HepG2 (cell line): Measurements from ENCODE around the gene SURF2. TPM values are rescaled to one million over a fixed set of nuclear protein-coding genes. Genes with fewer than 3 reads are reported as not detected.

Experiments
- ERF ChIP-seq: IDR thresholded peaks from 2 replicates; pipeline ENCODE4 v1.6.1; 2018; ENCODE audit warnings: missing biosample characterization, missing genetic modification reagents
- FIP1L1 ChIP-seq: fragments of 200-400 bp; formaldehyde crosslinking; IDR thresholded peaks from 2 replicates; pipeline ENCODE4 v1.6.1; 2018; ENCODE audit warnings: low read depth, mild to moderate bottlenecking, low read length, moderate library complexity, borderline replicate concordance; ENCODE audit not compliant: insufficient read depth
- FOXK2 ChIP-seq: fragments of 450-650 bp; IDR thresholded peaks from 2 replicates; pipeline ENCODE4 v1.6.1; 2016
- GTF3A ChIP-seq: sonication (generic); formaldehyde crosslinking; conservative IDR thresholded peaks from 2 replicates; pipeline ENCODE4 v1.4.0; 2020; ENCODE audit warnings: mild to moderate bottlenecking, missing genetic modification reagents
- KAT7 ChIP-seq: IDR thresholded peaks from 2 replicates; pipeline ENCODE4 v1.6.1; 2018; ENCODE audit warnings: borderline replicate concordance, missing compliant biosample characterization
- KDM5B ChIP-seq: sonication (generic); formaldehyde crosslinking; IDR thresholded peaks from 2 replicates; pipeline ENCODE4 v1.4.0; 2020; ENCODE audit warnings: missing genetic modification reagents, mild to moderate bottlenecking, borderline replicate concordance
- MTF2 ChIP-seq: sonication (generic); formaldehyde crosslinking; IDR thresholded peaks from 2 replicates; pipeline ENCODE4 v1.5.0; 2020; ENCODE audit warnings: missing genetic modification reagents, borderline replicate concordance
- MXD4 ChIP-seq: IDR thresholded peaks from 2 replicates; pipeline ENCODE4 v1.6.1; 2016; ENCODE audit warnings: mild to moderate bottlenecking, missing biosample characterization, missing genetic modification reagents
- PITX1 ChIP-seq: sonication (generic); formaldehyde crosslinking; IDR thresholded peaks from 2 replicates; pipeline ENCODE4 v1.5.1; 2020; ENCODE audit warnings: mild to moderate bottlenecking, missing genetic modification reagents
- RCOR2 ChIP-seq: IDR thresholded peaks from 2 replicates; pipeline ENCODE4 v1.6.1; 2016; ENCODE audit warnings: missing biosample characterization, missing genetic modification reagents
- SP5 ChIP-seq: IDR thresholded peaks from 2 replicates; pipeline ENCODE4 v1.6.1; 2016; ENCODE audit warnings: low read depth, borderline replicate concordance
- ZBTB14 ChIP-seq: sonication (generic); formaldehyde crosslinking; IDR thresholded peaks from 2 replicates; pipeline ENCODE4 v1.4.0; 2020; ENCODE audit warnings: missing genetic modification reagents
- ZBTB37 ChIP-seq: sonication (generic); formaldehyde crosslinking; IDR thresholded peaks from 2 replicates; pipeline ENCODE4 v1.4.0; 2020; ENCODE audit warnings: mild to moderate bottlenecking, missing genetic modification reagents
- ZNF24 ChIP-seq: fragments of 450-650 bp; IDR thresholded peaks from 2 replicates; pipeline ENCODE4 v1.6.1; 2017; ENCODE audit warnings: antibody characterized with exemption, mild to moderate bottlenecking
- ZNF704 ChIP-seq: sonication (generic); formaldehyde crosslinking; IDR thresholded peaks from 2 replicates; pipeline ENCODE4 v1.8.1; 2023; ENCODE audit warnings: mild to moderate bottlenecking, inconsistent platforms, moderate library complexity, missing genetic modification reagents, borderline replicate concordance
- ZNF770 ChIP-seq: sonication (generic); formaldehyde crosslinking; IDR thresholded peaks from 2 replicates; pipeline ENCODE4 v1.5.0; 2020; ENCODE audit warnings: mild to moderate bottlenecking, missing genetic modification reagents
- ZSCAN12 ChIP-seq: sonication (generic); formaldehyde crosslinking; IDR thresholded peaks from 2 replicates; pipeline ENCODE4 v1.9.0; 2021; ENCODE audit warnings: mild to moderate bottlenecking, missing genetic modification reagents
- ZSCAN21 ChIP-seq: sonication (generic); formaldehyde crosslinking; IDR thresholded peaks from 2 replicates; pipeline ENCODE4 v1.8.0; 2022; ENCODE audit warnings: mild to moderate bottlenecking, missing genetic modification reagents, moderate library complexity, borderline replicate concordance
- polyA plus RNA-seq, 8 experiments: library from polyadenylated mRNA; depleted of rRNA in 3 of 8; stranded (reverse) in 7 of 8; unstranded in 1 of 8; fragments of >200 nt; fragmentation: Illumina TruSeq in 4 of 8; extraction: Trizol in 4 of 8; gene quantifications; 2 replicates each; pipeline versions ENCODE4 v1.2.1 to v1.2.3, GENCODE V29; 2011 to 2016; ENCODE audit warnings: low read depth in 4 of 8, missing spikeins in 1 of 8, mixed read lengths in 1 of 8; ENCODE audit not compliant: insufficient read depth in 1 of 8
- total RNA-seq, 5 experiments: library from RNA; depleted of rRNA; stranded (reverse); fragments of >200 nt; fragmentation: Illumina TruSeq; extraction: Trizol; gene quantifications; 2 replicates each; pipeline ENCODE4 v1.2.3, GENCODE V29; 2016; ENCODE audit warnings: low read depth in 1 of 5
- TF ChIP-seq, protein P1 (sequence below): sonication (generic); formaldehyde crosslinking; IDR thresholded peaks from 2 replicates; pipeline ENCODE4 v1.8.0; 2022; ENCODE audit warnings: missing genetic modification reagents, mild to moderate bottlenecking, inconsistent platforms, borderline replicate concordance
- TF ChIP-seq, protein P2 (sequence below): sonication (generic); formaldehyde crosslinking; IDR thresholded peaks from 2 replicates; pipeline ENCODE4 v1.5.0; 2020; ENCODE audit warnings: missing genetic modification reagents
- TF ChIP-seq, protein P3 (sequence below): sonication (generic); formaldehyde crosslinking; IDR thresholded peaks from 2 replicates; pipeline ENCODE4 v1.4.0; 2020; ENCODE audit warnings: low read depth, mild to moderate bottlenecking, missing genetic modification reagents

Gene SURF2
- total and polyA plus RNA-seq, 2 of the 13 experiments (the other 11 are each of a cell fraction or from before 2014, with no cell fraction given), result 6.3 to 13.6 TPM

DNA sequence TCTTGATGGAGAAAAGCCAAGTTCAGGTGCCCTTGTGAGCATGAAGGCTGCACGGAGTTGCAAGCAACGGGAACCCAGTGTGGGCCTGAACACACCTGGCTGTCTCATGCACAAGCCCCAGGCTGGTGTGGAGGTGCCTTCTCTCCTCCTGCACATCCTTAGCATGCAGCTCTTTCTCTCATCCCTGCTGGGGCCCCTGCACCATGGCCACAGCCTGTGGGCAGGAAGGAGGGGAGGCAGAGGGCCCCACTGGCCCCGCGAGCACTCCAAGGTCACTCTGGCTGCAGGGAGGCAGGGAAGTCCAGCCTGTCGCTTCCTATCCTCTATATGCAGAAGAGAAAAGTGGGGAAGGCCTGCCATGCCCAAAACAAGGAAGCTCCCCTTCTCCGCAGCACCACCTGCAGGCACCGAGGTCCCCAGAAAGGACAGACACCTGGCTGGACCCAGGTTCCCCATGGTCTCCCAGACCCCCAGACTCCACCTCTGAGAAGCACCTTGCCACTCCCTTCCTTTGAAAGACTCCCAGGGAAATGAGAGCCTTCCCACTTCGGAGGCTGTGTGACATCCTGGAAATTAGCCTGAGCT lies 38.4 kb downstream of the SURF2 start (continued):
- TF ChIP-seq ZNF770 (0 out of 2 replicates have a peak, but pooled peaks have one; percentile 45), ZBTB37 (no peak), PITX1 (CRISPR knock-in tag) (no peak), RCOR2 (CRISPR knock-in tag) (0 out of 2 replicates have a peak, but pooled peaks have one; percentile 29), KDM5B (CRISPR knock-in tag) (peak; percentile 53; the same call in 1 of the 2 replicates), MTF2 (no peak), ZSCAN21 (CRISPR knock-in tag) (0 out of 2 replicates have a peak, but pooled peaks have one; percentile 21), ZBTB14 (CRISPR knock-in tag) (no peak), KAT7 (CRISPR knock-in tag) (no peak), ZNF704 (no peak), MXD4 (CRISPR knock-in tag) (no peak), GTF3A (no peak), FIP1L1 (no peak), ZSCAN12 (CRISPR knock-in tag) (no peak), SP5 (CRISPR knock-in tag) (no peak), FOXK2 (no peak), ZNF24 (no peak), ERF (peak; percentile 54; the same call in 1 of the 2 replicates)
- TF ChIP-seq, protein P1, sequence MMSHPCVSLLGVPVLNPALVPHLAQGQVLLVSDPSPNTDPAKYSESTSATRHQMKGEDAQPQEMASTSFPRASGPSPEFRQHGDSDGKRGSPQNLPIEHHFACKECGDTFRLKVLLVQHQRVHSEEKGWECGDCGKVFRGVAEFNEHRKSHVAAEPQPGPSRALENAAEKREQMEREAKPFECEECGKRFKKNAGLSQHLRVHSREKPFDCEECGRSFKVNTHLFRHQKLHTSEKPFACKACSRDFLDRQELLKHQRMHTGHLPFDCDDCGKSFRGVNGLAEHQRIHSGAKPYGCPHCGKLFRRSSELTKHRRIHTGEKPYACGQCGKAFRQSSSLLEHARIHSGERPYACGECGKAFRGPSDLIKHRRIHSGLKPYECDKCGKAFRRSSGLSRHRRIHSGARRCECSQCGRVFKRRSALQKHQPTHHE (CRISPR knock-in tag), result no peak
- TF ChIP-seq, protein P2, sequence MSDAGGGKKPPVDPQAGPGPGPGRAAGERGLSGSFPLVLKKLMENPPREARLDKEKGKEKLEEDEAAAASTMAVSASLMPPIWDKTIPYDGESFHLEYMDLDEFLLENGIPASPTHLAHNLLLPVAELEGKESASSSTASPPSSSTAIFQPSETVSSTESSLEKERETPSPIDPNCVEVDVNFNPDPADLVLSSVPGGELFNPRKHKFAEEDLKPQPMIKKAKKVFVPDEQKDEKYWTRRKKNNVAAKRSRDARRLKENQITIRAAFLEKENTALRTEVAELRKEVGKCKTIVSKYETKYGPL (CRISPR knock-in tag), result no peak
- TF ChIP-seq, protein P3, sequence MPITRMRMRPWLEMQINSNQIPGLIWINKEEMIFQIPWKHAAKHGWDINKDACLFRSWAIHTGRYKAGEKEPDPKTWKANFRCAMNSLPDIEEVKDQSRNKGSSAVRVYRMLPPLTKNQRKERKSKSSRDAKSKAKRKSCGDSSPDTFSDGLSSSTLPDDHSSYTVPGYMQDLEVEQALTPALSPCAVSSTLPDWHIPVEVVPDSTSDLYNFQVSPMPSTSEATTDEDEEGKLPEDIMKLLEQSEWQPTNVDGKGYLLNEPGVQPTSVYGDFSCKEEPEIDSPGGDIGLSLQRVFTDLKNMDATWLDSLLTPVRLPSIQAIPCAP (CRISPR knock-in tag), result no peak
